HG03095 (cell line): ENCODE results near the gene LRRC75B.

ENCODE experiments used
- ATAC-seq: cut with Tn5 transposase; IDR thresholded peaks from one replicate; pipeline ENCODE4 v1.9.1; 2021; ENCODE audit warnings: moderate library complexity; ENCODE audit not compliant: unreplicated experiment

LRRC75B gene

DNA sequence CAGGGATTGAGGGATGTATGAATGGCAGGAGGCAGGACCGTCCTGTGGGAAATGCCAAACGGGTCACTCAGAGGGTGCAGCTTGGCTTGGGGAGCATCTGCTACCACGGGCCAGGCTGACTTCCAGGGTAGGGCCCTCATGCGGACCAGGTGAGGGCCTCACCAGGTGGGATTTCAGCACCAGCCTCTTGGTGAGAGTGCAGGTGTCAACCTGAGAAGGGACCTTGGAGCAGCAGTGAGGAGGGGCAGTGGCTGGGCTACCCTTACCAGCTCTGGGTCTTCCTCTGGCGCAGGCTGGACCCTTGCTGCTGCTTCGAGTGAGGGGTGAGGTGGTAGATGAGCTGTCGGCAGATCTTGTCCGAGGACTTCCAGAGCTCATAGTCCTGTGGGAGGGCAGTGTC, 4.9 kb downstream of the LRRC75B start:
- no peak for ATAC-seq

DNA sequence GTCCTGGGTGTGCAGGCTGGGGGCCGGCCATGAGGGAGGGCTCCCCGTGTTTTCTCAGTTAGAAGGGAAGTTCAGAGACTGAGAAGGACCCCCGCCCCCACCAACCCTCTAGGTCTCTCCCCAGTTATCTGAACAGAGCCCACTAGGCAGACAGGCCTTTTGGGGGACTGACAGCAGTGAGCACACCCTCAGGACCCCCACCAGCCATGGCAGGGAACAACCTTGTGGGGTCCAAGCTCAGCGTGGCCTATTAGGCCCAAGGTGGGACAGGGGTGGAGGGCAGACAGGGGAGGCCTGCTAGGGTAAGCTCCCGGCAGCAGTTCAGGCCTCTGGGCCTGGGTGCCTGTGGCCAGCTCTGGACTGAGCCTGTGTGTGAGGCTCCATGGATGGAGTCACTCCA, 5.6 kb downstream of the LRRC75B start:
- no peak for ATAC-seq

GRCh38 chr22:24585927-24586546, 6.8 kb downstream of the LRRC75B start:
- ATAC-seq: no peak

GRCh38 chr22:24585461-24585860, 7.4 kb downstream of the LRRC75B start:
- ATAC-seq: no peak

DNA sequence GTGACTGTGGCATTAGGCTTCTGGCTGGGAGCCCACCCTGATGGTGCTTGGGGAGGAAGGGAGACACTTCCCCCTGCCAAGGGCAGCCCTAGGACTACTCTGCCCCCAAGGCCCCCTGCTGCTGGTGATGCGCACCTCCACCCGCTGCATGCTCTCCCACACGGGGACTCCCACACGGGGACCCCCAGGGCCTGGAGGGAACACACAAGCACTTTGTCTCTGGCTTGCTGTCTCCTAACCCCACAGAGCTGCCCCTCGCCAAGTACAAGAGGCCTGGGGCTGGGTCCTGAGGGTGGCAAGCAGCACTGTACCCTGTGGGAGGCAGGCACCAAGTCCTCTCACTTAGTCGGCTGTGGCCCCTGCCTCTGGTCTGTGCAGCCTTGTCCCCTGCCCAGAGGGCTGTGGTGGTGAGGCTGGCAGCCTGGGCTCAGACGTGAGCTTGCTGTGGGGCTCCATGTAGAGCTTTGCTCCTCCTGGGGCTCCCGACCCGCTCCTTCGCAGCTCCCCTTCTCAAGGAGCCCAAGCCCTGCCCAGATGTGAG, 7.9 kb downstream of the LRRC75B start:
- no peak for ATAC-seq

GRCh38 chr22:24584166-24584790, 8.6 kb downstream of the LRRC75B start:
- no peak for ATAC-seq

GRCh38 chr22:24583221-24584165, 9.4 kb downstream of the LRRC75B start:
- no peak for ATAC-seq

GRCh38 chr22:24582056-24582814, 10.6 kb downstream of the LRRC75B start:
- ATAC-seq: no peak

- no peak for ATAC-seq
These were observed 12.6 kb downstream of the LRRC75B start for GRCh38 chr22:24580276-24580675.

GRCh38 chr22:24579258-24579601, 13.6 kb downstream of the LRRC75B start:
- no peak for ATAC-seq

- no peak for ATAC-seq
These were observed 14.3 kb downstream of the LRRC75B start for GRCh38 chr22:24578355-24579257.

DNA sequence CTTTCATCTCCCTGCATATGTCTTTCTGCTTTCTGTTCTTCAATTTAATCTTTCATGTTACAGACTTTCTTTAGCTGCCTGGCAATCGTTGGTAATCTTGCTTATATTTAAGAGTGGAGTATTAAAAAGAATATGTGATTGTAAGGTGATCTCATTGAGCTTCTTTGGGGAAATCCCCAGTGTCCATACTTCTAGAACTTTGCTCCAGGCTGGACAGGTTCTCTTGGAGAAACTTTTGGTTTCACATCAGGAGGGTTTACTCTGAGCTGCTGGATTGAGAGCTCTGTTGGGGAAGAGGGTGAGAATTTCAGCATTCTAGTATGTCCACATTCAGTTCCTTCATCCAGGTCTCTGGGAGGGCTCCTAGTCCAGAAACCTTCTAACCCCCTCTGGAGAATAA, 16.1 kb downstream of the LRRC75B start:
- ATAC-seq: no peak

- no peak for ATAC-seq
These were observed 21.6 kb downstream of the LRRC75B start for GRCh38 chr22:24571266-24571665.

DNA sequence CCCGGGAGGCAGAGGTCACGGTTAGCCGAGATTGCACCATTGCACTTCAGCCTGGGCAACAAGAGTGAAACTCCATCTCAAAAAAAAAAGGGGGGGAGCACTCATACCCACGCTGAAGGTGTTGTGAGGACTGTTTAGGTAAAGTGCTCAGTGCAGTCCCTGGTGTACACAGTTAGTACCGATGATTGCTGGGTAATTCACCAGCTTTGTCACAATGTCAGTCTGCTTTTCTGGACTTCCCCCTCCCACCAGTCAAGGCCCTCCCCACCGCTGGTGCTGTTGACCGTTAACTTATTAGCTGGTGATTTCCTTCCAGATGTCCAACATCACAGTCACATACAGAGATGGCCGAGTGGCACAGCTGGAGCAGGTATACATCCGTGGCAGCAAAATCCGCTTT, 25.2 kb downstream of the LRRC75B start:
- no peak for ATAC-seq

DNA sequence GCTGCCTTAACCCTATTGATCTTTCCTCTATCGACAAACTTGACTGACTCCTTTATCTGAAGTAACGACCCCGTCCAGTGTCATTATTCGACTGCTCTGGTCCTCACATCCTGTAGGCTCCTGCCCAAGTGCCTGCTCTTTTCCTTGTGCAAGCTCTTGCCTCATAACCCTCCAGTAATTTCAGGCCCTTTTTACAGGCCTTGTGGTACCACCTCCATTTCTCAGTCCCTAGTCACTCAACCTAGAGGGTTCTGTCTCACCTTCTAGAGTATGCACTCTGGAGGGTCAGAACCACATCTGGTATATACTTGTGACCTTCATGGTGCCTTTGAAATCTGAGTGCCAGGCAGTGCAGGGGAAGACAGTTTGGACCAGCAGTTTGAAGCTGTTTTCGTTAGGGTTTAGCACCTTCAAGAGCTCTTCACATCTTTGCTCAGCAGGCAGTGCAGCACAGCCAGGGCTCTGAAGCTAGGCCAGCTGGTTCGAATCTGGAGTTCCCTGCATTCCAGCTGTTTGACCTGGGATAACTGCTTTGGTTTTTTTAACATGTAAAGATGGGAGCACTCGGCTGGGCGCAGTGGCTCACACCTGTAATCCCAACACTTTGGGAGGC, 25.9 kb downstream of the LRRC75B start:
- ATAC-seq: no peak

GRCh38 chr22:24565077-24565476, 27.8 kb downstream of the LRRC75B start:
- ATAC-seq: no peak

DNA sequence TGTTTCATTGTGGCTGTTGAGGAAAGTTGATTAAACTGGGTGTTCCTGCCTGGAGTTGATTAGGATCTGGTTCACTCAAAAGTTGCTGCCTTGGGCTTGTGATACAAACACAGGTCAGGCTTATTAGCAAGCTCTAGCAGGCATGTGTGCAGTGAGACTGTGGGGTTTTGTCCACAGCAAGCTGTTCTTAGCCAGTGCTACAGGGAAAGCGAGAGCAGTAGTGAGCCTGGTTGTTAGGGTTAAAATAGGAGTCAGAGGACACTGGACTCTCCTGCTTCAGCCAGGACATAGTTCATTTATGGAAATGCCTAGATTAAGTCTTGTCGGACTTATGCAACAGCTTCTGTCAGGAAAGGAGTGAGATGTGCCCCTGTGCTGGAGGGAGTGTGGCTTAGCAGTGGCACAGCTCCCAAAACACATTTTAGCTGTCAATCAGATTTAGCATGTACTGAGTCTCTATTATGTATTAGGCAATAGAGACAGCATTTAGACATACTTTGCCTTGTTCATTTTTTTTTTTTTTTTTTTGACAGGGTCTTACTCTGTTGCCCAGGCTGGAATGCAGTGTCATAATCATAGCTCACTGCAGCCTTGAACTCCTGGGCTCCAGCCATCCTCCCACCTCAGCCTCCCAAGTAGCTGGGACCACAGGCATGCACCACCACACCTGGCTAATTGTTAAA, 28.4 kb downstream of the LRRC75B start:
- ATAC-seq: no peak

DNA sequence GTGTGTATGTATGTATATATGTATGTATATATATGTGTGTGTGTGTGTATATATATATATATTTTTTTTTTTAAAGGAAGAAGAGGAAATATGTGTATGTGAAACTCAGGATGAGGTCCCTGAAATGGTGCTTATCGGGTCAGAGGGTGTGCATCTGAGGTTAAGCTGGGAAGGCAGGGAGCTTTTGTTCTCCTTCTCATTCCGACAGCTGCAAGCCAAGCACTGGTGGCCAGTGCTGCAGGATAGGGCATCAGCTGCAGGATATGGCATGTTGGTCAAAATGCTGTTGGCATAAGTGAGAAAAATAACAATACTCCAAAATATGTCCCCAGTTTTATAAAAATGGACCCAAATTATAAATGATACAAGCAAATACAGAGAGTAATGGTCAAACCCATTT, 29.6 kb downstream of the LRRC75B start:
- no peak for ATAC-seq

- ATAC-seq: no peak
These were observed 33.4 kb downstream of the LRRC75B start for GRCh38 chr22:24559471-24559870.
